GM19463 (cell line): ENCODE measurements around the gene BBS2.

Source experiments
- ATAC-seq: cut with Tn5 transposase; IDR thresholded peaks from one replicate; pipeline ENCODE4 v1.9.1; 2021; ENCODE audit warnings: mild to moderate bottlenecking, moderate library complexity; ENCODE audit not compliant: unreplicated experiment

BBS2 gene

DNA sequence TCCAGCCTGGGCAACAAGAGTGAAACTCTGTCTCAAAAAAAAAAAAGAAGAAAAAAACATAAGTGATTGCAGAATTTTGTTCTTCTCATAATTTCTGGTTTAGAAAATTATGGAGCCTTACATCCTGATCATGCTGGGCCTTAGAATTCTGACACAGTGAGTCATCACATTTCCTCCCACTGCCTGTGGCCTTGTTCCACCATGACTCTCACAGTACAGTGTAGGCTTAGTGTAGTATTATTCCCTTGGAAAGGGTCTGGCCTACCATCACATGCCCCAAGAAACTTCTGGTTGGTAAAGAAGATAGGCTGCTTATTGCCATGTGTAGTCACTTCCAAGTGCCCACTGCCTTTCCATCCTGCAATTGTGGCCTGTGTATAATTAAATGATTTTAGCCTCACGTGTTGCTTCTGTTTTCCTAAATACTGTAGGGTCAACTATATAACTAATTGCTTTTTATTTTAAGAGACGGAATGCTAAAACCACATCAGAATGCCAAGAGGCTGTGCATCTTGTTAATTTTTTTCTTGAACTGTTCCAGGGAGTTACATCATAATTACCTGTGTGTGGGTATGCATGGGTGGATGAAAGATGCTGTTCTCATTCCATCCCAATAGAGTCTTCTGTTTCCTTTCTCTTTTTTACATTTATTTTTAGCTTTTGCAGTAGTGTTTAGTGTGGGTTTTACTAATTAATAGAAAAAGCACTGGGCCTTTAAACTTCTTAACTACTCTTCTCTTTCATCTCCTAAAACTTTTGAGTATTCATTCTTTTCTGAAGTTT is 42.5 kb downstream of the BBS2 start:
- ATAC-seq: no peak

DNA sequence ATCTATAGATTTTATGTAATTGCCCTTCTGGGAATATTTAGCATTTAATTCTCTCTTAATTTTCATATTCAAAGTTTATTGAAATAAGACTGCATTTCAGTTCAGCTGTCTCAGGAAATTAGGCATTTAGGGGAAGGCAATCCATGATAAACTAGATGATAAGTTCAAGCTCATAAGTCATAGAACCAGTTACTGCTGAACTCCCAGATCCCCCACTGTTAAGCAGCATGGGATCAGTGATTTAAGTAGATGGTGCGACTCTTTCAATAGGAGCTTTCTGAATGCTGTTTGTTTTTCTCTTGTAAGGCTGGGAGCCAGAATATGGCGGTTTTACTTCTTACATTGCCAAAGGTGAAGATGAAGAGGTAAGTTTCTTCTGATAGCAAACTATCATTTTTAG is 44.6 kb downstream of the BBS2 start:
- ATAC-seq: no peak

DNA sequence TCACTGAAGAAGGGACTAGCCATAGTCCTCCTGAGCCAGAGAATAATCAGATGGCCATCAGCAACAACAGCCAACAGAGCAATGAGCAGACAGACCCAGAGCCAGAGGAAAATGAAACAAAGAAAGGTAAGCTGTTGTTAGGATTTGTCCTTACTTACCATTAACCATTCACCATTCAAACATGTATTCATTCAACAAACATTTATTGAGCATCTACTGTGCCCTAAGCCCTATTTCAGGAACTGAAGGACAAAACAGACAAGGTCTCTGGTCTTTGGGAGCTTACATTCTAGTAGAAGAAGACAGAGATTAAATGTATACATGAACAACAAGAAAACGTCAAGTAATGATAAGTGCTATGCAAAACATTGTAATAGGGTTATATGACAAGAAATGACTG is 49.2 kb downstream of the BBS2 start:
- ATAC-seq: no peak

DNA sequence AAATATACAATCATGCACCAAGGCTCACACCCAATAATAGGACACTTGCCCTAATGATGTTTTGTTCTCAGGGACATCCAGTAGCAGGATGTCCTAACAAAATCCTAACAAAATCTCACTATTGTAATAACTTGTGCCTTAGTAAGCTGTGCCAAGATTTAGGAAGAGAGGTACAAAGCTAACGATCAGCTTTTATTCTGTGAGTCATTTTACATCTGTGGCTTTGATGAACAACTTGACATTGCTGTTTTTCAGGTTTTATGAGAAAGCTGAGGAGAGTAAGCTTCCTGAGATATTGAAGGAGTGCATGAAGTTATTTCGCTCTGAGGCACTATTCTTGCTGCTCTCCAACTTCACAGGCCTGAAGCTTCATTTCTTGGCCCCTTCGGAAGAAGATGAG is 49.6 kb downstream of the BBS2 start:
- no peak for ATAC-seq

DNA sequence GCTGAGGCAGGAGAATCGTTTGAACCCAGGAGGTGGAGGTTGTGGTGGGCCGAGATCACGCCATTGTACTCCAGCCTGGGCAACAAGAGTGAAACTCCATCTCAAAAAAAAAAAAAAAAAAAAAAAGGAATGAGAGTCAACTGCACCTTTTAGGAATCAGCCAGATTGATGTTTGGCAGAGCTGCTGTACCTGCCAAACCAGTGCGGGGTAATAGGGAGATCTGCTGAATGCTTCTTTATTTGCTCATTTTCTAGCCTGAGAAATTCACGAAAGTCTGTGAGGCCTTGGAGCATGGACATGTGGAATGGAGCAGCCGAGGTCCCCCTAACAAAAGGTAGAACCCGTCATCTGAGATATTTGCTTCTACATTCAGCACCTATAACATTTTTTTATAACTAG is 50.1 kb downstream of the BBS2 start:
- ATAC-seq: no peak

DNA sequence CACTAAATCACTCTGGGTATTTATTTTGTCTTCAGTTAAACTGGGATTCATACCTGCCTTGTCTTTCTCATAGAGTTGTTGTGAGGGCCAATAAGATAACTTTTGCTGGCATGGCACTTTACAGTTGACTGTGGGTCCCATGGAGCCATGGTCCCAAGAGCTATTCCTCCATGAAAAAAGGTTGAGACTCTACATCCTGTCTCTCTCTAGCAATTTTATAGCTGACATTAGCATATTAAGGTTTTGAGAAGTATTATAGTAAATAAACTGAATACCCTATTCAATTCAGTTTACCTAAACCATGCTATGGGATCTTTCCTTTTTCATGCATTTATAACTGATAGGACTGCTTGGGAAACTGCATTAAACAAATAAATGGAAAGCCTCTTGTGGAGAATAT is 51.0 kb downstream of the BBS2 start:
- ATAC-seq: no peak

DNA sequence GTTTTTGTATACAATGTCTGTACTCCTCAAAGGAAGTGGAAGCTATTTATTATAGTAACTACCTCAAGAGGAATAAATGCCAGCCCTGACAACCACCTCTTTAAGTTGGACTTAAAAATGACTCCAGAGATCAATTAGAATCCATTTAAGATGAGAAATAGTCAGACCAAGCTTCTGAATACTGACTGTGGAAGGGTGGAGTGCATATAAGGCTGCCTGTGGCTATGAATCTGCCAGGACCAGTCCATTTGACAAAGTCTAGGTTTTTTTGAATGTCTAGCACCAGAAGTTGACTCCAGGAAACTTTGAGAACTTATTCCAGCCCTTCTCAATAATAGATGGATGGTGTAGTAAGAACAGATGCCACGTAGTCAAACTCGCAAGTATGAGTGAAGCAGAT is 53.5 kb downstream of the BBS2 start:
- ATAC-seq: no peak

DNA sequence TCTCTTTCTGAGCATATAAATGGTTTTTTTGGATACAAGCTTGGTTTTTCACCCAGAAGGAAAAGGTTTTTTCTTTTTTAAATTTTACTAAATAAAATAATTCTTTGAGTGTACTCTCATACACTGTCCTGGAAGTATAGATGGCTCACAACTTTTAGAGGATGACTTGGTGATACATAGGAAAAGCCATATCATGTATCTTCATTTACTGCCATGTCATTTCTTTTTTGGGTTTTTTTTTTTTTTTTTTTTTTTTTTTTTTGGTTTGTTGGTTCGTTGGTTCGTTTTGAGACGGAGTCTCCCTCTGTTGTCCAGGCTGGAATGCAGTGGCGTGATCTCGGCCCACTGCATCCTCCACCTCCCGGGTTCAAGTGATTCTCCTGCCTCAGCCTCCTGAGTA is 56.7 kb downstream of the BBS2 start:
- no peak for ATAC-seq

DNA sequence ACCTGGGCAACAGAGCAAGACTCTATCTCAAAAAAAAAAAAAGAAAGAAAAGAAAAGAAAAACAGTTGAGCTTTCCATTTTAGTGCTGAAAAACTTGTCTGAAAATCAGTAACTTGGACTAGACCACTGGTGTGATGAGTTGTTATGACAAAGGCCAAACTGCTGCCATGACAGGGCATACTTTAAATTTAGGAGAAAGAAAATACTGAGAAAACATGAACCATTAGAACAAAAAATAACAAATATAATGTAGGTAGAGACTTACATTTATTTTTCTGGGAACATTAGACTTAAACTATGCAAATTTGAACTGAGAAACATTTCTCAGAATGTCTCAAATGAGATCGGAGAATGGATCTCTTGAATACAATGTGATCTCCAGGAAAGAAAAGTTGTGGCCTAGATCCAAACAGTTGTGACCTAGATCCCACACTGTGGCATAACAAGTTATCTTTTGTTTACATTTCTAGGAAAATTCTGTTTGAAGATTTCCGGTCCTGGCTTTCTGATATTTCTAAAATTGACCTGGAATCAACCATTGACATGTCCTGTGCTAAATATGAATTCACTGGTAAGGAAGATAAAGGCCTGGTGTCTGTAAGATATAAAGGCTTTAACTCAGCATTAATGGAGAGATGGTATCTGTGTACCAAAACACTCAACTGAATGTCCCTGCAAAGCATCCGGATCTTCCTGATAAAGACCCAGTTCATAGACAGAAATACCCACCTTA is 57.6 kb downstream of the BBS2 start:
- ATAC-seq: no peak

DNA sequence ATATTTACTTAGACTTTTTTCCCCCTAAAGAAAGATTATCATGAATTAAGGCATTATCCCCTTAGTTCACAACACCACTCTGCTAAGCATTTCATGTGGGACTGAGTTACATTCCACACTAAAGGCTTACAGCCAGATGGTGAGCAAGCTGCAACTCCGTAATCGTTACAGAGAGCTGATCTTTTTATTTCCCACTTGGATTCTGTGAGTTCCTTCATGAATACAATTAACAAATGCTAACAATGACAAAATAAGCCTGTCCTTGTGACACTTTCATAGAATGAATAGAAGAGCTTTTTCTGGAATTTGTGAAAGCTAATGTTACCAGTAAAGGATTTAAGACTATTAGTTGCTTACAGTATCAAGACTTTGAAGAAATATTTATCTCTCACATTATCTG is 59.7 kb downstream of the BBS2 start:
- no peak for ATAC-seq

DNA sequence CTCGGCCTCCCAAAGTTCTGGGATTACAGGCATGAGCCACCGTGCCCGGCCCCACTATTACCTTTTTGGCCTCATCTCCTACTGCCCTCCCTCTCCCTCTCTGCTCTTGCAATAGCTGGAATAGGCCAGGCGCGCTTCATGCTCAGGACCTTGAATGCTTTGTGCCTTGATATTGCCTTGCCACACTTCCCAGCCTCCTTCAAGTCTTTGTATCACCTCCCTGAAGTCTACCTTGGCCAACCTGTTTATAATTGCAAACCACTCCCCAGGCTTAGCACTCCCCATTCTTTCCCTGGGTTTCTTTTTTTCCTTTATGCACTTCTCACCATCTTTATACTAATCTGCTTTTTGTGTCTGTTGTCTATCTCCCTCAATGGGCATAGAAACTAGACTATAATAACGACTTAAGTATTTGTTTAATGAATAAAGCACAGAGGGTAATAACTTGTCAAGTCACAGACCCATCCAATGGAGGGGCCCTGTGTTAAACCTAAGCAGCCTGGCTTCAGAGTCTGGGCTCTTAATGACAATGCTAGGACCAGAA is 61.8 kb downstream of the BBS2 start:
- ATAC-seq: no peak

DNA sequence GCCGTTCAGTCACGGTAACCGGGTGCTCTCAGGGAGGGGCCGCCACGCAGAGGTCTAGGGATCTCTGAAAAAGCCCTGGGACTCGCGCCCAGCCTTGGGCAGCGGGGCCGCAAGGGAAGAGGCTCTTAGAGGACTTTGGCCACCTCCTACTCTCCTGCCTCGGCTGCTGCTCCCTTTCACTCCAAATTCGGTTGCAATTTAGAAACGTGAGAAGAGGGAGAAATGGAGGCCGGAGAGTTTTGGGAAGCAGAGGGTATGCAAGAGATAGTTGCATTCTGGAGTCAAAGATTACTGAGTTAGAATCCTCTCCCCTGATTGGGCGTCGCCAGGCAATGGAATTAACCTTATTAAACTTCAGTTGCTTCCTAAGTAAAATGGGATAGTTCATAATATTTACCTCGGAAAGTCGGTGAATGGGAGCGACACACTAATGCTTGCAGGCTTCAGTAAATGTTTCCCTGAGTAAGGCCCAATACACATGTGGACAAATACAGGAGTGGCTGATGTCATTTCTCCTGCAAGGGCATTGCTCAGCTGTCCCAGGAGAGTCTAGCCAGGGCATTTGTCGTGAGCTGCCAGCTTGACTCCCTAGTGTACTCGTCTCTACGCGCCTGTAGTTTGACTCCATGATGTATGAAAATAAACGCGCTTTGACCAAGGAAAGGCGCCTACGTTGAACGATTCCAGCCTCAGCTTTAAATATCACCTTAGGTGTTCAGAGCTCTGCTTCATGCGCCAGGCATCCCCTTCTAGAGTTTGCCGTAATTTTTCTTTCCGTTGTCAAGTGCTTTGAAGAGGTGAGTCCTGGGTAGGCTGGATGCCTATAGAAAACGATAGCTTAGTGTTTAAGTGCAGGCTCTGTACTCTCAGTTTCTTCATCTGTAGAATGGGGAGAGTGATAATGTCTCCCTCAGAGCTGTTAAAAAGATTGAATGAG is 67.8 kb downstream of the BBS2 start:
- ATAC-seq: peak; percentile 35

DNA sequence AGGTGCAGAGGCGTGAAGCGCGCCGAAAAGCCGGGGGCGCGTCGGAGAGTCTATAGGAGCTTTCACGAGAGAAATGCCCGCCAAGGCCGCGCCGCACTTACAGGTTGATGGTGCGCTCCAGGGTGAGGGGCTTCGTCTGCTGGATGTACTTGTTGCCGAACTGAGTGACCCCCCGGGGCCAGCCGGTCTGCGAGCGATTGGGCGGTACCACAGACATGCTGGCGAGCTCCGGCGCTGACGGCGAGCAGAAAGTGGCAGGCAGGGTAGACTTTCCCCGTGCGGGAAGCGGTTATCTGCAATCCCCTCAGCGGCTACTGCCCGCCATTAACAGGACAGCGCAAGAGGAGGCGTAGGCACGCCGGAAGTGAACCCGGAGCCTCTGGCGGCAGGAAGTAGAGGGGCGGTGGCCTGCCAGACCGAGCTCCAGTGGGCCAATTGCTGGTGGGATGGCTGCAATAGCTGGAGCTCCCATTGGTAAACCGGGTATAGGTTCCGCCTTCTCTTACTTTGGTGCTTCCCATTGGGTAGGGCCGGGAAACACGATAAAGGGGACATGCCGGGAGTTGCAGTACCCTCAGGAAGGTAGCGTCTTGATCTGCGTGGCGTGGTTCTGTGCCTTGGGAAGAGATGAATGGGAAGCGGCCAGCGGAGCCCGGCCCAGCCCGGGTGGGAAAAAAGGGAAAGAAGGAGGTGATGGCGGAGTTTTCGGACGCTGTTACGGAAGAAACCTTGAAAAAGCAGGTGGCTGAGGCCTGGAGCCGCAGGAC is 68.7 kb downstream of the BBS2 start, which contains the start of the genes NUDT21 and OGFOD1:
NUDT21 (minus strand) TSS at position 347 of the 767 bp plus-strand sequence; CDS start at position 217, 130 bp downstream.
OGFOD1 (plus strand) TSS at position 569 of the 767 bp plus-strand sequence; CDS start at position 628, 59 bp downstream.
- ATAC-seq: peak; percentile 95

DNA sequence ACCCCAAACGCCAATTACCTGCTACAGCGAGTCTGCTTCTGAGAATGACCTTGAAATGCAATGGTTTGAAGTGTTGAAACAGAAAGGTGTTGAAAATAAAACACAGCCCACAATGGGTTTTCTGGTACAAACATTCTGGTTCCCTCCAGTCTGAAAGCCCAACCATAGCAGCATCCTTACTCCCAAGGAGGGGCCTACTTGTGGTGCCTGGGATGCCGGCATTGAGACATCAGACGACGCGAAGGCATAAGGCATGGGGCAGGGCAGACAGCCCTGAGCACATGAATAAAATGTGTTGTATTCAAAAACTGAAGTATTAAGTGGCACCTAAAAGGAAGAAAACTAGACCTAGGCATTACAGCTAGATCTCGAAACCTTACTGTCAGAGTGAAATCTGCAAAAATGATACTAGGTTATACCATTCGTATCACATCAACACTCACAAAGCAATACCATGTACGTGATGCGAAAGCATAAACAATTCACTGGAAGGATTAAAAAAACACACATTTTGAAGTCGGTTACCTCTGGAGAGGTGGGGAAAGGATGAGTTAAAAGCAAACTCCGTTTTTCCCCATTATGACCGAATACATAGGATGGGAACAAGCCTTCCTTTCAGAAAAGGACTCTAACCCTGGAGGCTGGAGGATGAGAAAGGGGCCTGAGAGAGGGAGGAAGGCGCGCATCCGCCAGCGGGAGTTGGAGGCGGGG is 69.4 kb downstream of the BBS2 start:
- ATAC-seq: peak; percentile 18

DNA sequence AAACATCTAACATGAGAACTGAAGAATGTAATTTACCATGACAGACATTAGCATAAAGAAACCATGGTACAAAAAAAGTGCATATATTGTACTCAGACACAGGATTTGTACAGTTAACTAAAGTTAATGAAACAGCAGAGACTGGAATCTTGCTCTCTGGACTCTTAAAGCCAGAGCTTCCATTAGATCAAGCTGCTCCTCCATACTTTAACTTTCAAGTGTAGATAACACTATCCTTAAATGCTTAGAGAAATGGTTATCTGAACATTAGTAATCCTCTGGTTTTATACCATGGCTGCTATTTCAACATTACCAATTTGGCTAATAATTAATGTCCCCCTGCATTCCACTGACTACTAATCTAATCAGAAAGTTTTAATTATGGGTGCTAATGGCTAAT is 71.8 kb downstream of the BBS2 start:
- no peak for ATAC-seq

DNA sequence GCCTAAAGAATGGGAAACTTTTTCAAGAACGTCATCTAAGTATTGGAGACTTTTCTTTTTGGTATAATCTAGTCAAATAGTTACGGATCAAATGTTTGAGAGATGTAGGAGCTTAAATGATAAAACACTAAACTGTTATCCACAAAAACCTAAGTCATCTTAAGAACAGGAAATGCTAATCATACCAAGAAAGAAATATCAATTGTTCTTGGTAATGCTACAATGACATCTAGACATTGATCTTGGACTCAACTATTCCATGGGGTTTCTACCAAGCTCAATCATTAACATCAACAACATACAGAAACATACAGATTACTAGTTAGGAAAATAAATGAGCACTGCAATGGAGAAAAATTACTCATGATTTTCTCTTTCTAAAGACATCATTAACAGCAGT is 72.5 kb downstream of the BBS2 start:
- no peak for ATAC-seq

DNA sequence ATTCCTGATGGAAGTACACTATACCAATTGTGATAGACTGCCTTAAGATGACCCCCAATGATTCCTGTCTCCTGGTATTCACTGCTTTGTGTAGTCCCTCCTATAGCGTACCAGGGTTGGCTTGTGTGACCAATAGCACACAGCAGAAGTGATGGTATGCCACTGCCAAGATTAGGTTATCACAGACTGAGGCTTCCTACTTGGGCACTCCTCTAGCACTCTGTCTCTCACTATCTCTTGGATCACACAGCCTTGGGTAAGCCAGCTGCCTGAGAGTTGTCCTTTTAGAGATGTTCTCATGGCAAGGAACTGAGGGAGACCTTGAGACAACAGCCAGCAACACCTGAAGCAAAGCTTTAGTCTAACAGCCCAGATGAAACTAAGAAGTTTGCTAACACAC is 81.8 kb downstream of the BBS2 start:
- no peak for ATAC-seq

DNA sequence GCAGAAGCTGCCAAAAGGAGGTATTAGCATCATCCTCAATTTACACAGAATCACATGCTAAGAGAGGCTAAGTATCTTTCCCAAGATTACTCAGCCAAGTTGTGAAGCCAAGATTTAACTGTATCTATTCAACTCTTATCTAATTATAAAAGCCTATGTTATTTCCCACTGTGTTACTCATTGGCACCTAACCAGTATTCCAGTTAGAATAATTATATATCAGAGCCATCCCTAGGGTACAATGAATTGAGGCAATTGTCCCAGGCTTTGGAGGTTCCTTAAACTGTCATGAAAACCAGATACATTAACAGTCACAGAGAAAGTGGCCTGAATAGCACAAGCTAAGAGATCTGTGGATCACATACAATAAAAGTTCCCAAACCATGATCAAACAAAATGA is 83.6 kb downstream of the BBS2 start:
- ATAC-seq: no peak
